ENCODE measurements around the gene CTXN1. TPM values are rescaled to one million over a fixed set of nuclear protein-coding genes. Genes with fewer than 3 reads are reported as not detected.

The CTXN1 gene
- total RNA-seq, 1 donor from 2014 or later: 55.9 TPM

DNA sequence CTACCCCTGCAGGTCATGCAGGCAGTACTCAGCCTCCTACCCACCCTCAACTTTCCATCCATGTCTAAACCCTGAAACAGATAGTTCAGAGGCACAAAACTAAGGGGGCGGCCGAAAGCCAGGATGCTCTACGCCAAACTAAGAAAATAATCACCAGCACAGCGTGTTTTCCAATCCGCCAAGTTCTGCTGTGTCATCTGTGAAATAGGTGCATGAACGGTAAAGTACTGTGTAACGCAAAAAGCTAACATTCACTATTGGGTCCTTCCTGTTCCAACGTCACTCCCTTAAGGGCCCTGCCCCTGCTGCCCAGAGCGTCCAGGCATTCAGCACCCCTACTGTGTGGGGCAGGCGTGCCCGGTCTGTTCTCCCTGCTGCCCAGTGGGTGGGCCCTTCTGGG is 29.8 kb upstream of the CTXN1 start:
- H3K9ac ChIP-seq (ENCODE audit: low read length): no peak overlapping the region
- H3K9me3 ChIP-seq (ENCODE audit: insufficient read depth, low read depth, low read length): no peaks in the 10 kb centered on the region
- no peak overlapping the region for H3K4me2 ChIP-seq (ENCODE audit: low read length)
- H3K27ac ChIP-seq (ENCODE audit: low read depth, low read length): no peak overlapping the region
- H3K4me1 Mint-ChIP-seq (ENCODE audit: low read depth, unreplicated experiment): no peaks in the 10 kb centered on the region
- H3K27ac Mint-ChIP-seq (ENCODE audit: unreplicated experiment): peak overlapping the region; percentile 12
- FAIRE-seq (no peak), DNase-seq (ENCODE audit: low read depth) (no peak)
- H3K4me3 ChIP-seq (ENCODE audit: insufficient read depth, low read depth, low read length): no peak overlapping the region
- TF ChIP-seq EZH2 (IDR thresholded peaks at IDR 0.05; ENCODE audit: insufficient read depth, low read length): no peak
- TF ChIP-seq, protein P1, sequence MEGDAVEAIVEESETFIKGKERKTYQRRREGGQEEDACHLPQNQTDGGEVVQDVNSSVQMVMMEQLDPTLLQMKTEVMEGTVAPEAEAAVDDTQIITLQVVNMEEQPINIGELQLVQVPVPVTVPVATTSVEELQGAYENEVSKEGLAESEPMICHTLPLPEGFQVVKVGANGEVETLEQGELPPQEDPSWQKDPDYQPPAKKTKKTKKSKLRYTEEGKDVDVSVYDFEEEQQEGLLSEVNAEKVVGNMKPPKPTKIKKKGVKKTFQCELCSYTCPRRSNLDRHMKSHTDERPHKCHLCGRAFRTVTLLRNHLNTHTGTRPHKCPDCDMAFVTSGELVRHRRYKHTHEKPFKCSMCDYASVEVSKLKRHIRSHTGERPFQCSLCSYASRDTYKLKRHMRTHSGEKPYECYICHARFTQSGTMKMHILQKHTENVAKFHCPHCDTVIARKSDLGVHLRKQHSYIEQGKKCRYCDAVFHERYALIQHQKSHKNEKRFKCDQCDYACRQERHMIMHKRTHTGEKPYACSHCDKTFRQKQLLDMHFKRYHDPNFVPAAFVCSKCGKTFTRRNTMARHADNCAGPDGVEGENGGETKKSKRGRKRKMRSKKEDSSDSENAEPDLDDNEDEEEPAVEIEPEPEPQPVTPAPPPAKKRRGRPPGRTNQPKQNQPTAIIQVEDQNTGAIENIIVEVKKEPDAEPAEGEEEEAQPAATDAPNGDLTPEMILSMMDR (IDR thresholded peaks at IDR 0.05; ENCODE audit: insufficient read depth, low read depth, low read length): no peak
- H3K4me3 Mint-ChIP-seq (ENCODE audit: unreplicated experiment): no peak overlapping the region
- H3K36me3 Mint-ChIP-seq (ENCODE audit: low read depth, unreplicated experiment): peaks cover 2% of the 10 kb centered on the region
- no peaks in the 10 kb centered on the region for H4K20me1 ChIP-seq (ENCODE audit: insufficient read depth, low read length)
- H3K4me1 ChIP-seq (ENCODE audit: insufficient read depth, low read length): peaks cover 3% of the 10 kb centered on the region
- H2AFZ ChIP-seq (ENCODE audit: low read depth, low read length): no peak overlapping the region
- no peaks in the 10 kb centered on the region for H3K27me3 ChIP-seq (ENCODE audit: insufficient read depth, low read length)
- no peaks in the 10 kb centered on the region for H3K27me3 Mint-ChIP-seq (ENCODE audit: low read depth, unreplicated experiment)
- no peaks in the 10 kb centered on the region for H3K9me3 Mint-ChIP-seq (ENCODE audit: unreplicated experiment)
- H3K79me2 ChIP-seq (ENCODE audit: insufficient read depth, low read length): no peaks in the 10 kb centered on the region
- peaks cover 2% of the 10 kb centered on the region for H3K36me3 ChIP-seq (ENCODE audit: insufficient read depth, low read length)

DNA sequence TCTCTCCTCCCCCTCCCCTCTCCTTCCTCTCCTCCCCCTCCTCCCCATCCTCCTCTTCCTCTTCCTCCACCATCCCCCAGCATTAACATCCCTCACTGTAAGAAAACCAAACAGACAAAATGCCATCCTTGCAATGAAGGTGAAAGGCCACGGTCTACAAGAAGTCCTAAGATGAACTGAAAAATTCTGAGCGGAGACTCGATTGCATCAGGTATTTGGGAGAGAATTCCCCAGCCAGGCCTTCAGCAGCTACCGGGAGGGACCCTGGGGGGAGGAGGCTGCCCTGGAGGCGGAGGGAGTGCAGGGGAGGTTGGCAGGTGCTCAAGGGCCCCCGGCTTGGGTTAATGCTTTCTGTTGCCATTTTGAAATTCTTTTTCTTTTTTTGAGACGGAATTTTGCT is 27.6 kb upstream of the CTXN1 start:
- no peak for FAIRE-seq

DNA sequence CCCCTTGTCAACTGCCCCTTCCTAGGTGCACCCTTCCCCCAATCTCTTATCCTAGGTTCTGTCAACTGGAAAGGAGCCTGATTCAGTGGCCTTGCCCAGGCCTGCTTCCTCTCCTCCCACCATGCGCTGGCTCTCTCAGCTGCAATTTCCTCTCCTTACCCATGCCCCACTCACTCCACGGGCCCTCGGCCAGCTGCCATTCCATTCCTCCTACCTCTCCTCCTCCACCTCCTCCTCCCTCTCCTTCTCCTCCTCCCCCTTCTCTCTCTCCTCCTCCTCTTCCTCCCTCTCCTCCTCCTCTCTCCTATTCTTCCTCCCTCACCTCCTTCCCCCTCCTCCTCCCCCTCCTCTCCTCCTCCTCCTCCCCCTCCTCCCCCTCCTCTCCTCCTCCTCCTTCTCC is 27.1 kb upstream of the CTXN1 start:
- Histone ChIP-seq H3K9me3 (ENCODE audit: insufficient read depth, low read depth, low read length) (no peaks in the 10 kb centered on the region), H3K27ac (ENCODE audit: low read depth, low read length) (no peak overlapping the region), H3K4me1 (ENCODE audit: insufficient read depth, low read length) (peaks cover 3% of the 10 kb centered on the region), H4K20me1 (ENCODE audit: insufficient read depth, low read length) (no peaks in the 10 kb centered on the region), H3K27me3 (ENCODE audit: insufficient read depth, low read length) (no peaks in the 10 kb centered on the region), H3K4me3 (ENCODE audit: insufficient read depth, low read depth, low read length) (no peak overlapping the region), H3K36me3 (ENCODE audit: insufficient read depth, low read length) (no peaks in the 10 kb centered on the region), H3K9ac (ENCODE audit: low read length) (no peak overlapping the region), H3K4me2 (ENCODE audit: low read length) (peak overlapping the region; percentile 6), H3K79me2 (ENCODE audit: insufficient read depth, low read length) (no peaks in the 10 kb centered on the region), H2AFZ (ENCODE audit: low read depth, low read length) (no peak overlapping the region)
- no peaks in the 10 kb centered on the region for H3K9me3 Mint-ChIP-seq (ENCODE audit: unreplicated experiment)
- TF ChIP-seq EZH2 (IDR thresholded peaks at IDR 0.05; ENCODE audit: insufficient read depth, low read length): no peak
- H3K27me3 Mint-ChIP-seq (ENCODE audit: low read depth, unreplicated experiment): no peaks in the 10 kb centered on the region
- H3K4me1 Mint-ChIP-seq (ENCODE audit: low read depth, unreplicated experiment): no peaks in the 10 kb centered on the region
- no peak overlapping the region for H3K4me3 Mint-ChIP-seq (ENCODE audit: unreplicated experiment)
- FAIRE-seq (no peak), DNase-seq (ENCODE audit: low read depth) (peak; percentile 16)
- no peak overlapping the region for H3K27ac Mint-ChIP-seq (ENCODE audit: unreplicated experiment)
- peaks cover 3% of the 10 kb centered on the region for H3K36me3 Mint-ChIP-seq (ENCODE audit: low read depth, unreplicated experiment)

More for the DNA sequence above, 27.6 kb upstream of the CTXN1 start:
- no peaks in the 10 kb centered on the region for H3K27me3 Mint-ChIP-seq (ENCODE audit: low read depth, unreplicated experiment)
- H3K36me3 Mint-ChIP-seq (ENCODE audit: low read depth, unreplicated experiment): peaks cover 2% of the 10 kb centered on the region
- H3K4me3 Mint-ChIP-seq (ENCODE audit: unreplicated experiment): no peak overlapping the region
- Histone ChIP-seq H3K9ac (ENCODE audit: low read length) (no peak overlapping the region), H2AFZ (ENCODE audit: low read depth, low read length) (no peak overlapping the region), H3K36me3 (ENCODE audit: insufficient read depth, low read length) (no peaks in the 10 kb centered on the region), H4K20me1 (ENCODE audit: insufficient read depth, low read length) (no peaks in the 10 kb centered on the region), H3K4me1 (ENCODE audit: insufficient read depth, low read length) (peaks cover 3% of the 10 kb centered on the region), H3K79me2 (ENCODE audit: insufficient read depth, low read length) (no peaks in the 10 kb centered on the region), H3K9me3 (ENCODE audit: insufficient read depth, low read depth, low read length) (no peaks in the 10 kb centered on the region), H3K4me3 (ENCODE audit: insufficient read depth, low read depth, low read length) (no peak overlapping the region), H3K4me2 (ENCODE audit: low read length) (no peak overlapping the region), H3K27ac (ENCODE audit: low read depth, low read length) (no peak overlapping the region), H3K27me3 (ENCODE audit: insufficient read depth, low read length) (no peaks in the 10 kb centered on the region)
- TF ChIP-seq, protein P1 (IDR thresholded peaks at IDR 0.05; ENCODE audit: insufficient read depth, low read depth, low read length): no peak
- TF ChIP-seq EZH2 (IDR thresholded peaks at IDR 0.05; ENCODE audit: insufficient read depth, low read length): no peak
- no peaks in the 10 kb centered on the region for H3K9me3 Mint-ChIP-seq (ENCODE audit: unreplicated experiment)
- no peak for DNase-seq (ENCODE audit: low read depth)
- no peak overlapping the region for H3K27ac Mint-ChIP-seq (ENCODE audit: unreplicated experiment)
- H3K4me1 Mint-ChIP-seq (ENCODE audit: low read depth, unreplicated experiment): no peaks in the 10 kb centered on the region
